Esophagus muscularis mucosa (tissue), 4 donors: ENCODE measurements around the gene MMP21.

Experiments used
- CTCF ChIP-seq, 3 experiments: fragments of 200-600 bp in 2 of 3; fragments of 450-650 bp in 1 of 3; sonication (generic) in 2 of 3; IDR thresholded peaks; one replicate each; pipeline ENCODE4 v1.5.1; 2017 to 2019; ENCODE audit warnings: antibody characterized with exemption in 3 of 3, mild to moderate bottlenecking in 2 of 3, moderate library complexity in 1 of 3
- EP300 ChIP-seq: sonication (generic); formaldehyde crosslinking; IDR thresholded peaks from one replicate; pipeline ENCODE4 v1.6.1; 2017; ENCODE audit warnings: antibody characterized with exemption
- POLR2A ChIP-seq: fragments of 450-650 bp; IDR thresholded peaks from one replicate; pipeline ENCODE4 v1.6.1; 2017; ENCODE audit warnings: antibody characterized with exemption, moderate library complexity, mild to moderate bottlenecking, low read depth
- POLR2AphosphoS5 ChIP-seq, 2 donors: sonication (generic); formaldehyde crosslinking; IDR thresholded peaks; one replicate each; pipeline ENCODE4 v1.6.1; 2017; ENCODE audit warnings: antibody characterized with exemption in 2 of 2

DNA sequence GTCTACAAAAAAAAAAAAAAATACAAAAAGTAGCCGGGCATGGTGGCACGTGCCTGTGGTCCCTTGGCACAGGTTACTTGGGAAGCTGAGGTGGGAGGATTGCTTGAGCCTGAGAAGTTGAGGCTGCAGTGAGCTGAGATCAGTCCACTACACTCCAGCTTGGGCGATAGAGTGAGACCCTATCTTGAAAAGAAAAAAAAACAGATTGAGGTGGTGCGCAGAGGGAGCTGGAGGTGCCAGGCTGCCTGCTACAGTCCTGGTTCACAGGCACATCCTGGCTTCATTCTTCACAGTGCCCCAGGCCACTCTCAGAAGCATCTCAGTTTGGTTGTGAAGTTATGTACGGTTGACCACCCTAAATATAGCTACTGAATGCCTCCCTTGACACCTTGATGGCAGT, 4.8 kb downstream of the MMP21 start:
- TF ChIP-seq POLR2AphosphoS5 (IDR thresholded peaks at IDR 0.05), result no peak
- no peak for TF ChIP-seq CTCF (IDR thresholded peaks at IDR 0.05)
- no peak for TF ChIP-seq POLR2A
- TF ChIP-seq EP300, result no peak
